ENCODE results near the gene ANO4.
"Not testable (repeated sequence)": the region's sequence is repeated elsewhere in the genome, so short reads cannot be mapped to it uniquely, and the experiment has no call there.

ANO4 gene

GRCh38 chr12:101053203-101053602 is 258.6 kb downstream of the ANO4 start:
- H3K9me3 ChIP-seq (ENCODE audit: insufficient read depth, low read length), result no peaks in the 10 kb centered on the region
- no peak for DNase-seq (ENCODE audit: low read depth, low spot score)
- TF ChIP-seq SUZ12 (IDR thresholded peaks at IDR 0.05; ENCODE audit: extremely low read depth, insufficient read depth, insufficient read length) (no peak), YY1 (IDR thresholded peaks at IDR 0.05; ENCODE audit: insufficient read depth, insufficient read length) (no peak), ZNF274 (IDR thresholded peaks at IDR 0.05; ENCODE audit: low read depth, low read length) (no peak)
- H3K27me3 ChIP-seq (ENCODE audit: insufficient read depth, insufficient read length), result no peaks in the 10 kb centered on the region
- H3K4me3 ChIP-seq (ENCODE audit: insufficient read length, low read depth), result no peak overlapping the region
- no peaks in the 10 kb centered on the region for H3K4me1 ChIP-seq (ENCODE audit: insufficient read depth, insufficient read length)
- peaks cover 5% of the 10 kb centered on the region for H3K36me3 ChIP-seq (ENCODE audit: insufficient read depth, insufficient read length, low read length)
- no peak overlapping the region for H3K9ac ChIP-seq (ENCODE audit: insufficient read length, low read depth)

- Histone ChIP-seq H3K36me3 (ENCODE audit: insufficient read depth, insufficient read length, low read length) (peaks cover 2% of the 10 kb centered on the region), H3K9me3 (ENCODE audit: insufficient read depth, low read length) (no peaks in the 10 kb centered on the region), H3K4me1 (ENCODE audit: insufficient read depth, insufficient read length) (no peaks in the 10 kb centered on the region), H3K27me3 (ENCODE audit: insufficient read depth, insufficient read length) (no peaks in the 10 kb centered on the region), H3K4me3 (ENCODE audit: insufficient read length, low read depth) (no peak overlapping the region), H3K9ac (ENCODE audit: insufficient read length, low read depth) (no peak overlapping the region)
- no peak for TF ChIP-seq YY1 (IDR thresholded peaks at IDR 0.05; ENCODE audit: insufficient read depth, insufficient read length)
- no peak for DNase-seq (ENCODE audit: low read depth, low spot score)
These were observed 261.4 kb downstream of the ANO4 start for GRCh38 chr12:101055940-101056339.

GRCh38 chr12:101062508-101062907 is 267.9 kb downstream of the ANO4 start:
- DNase-seq (ENCODE audit: low read depth, low spot score), result peak; percentile 40
- H3K9me3 ChIP-seq (ENCODE audit: insufficient read depth, low read length); H3K27me3 ChIP-seq (ENCODE audit: insufficient read depth, insufficient read length); H3K9ac ChIP-seq (ENCODE audit: insufficient read length, low read depth); H3K4me3 ChIP-seq (ENCODE audit: insufficient read length, low read depth); H3K36me3 ChIP-seq (ENCODE audit: insufficient read depth, insufficient read length, low read length); H3K4me1 ChIP-seq (ENCODE audit: insufficient read depth, insufficient read length): not testable (repeated sequence)

DNA sequence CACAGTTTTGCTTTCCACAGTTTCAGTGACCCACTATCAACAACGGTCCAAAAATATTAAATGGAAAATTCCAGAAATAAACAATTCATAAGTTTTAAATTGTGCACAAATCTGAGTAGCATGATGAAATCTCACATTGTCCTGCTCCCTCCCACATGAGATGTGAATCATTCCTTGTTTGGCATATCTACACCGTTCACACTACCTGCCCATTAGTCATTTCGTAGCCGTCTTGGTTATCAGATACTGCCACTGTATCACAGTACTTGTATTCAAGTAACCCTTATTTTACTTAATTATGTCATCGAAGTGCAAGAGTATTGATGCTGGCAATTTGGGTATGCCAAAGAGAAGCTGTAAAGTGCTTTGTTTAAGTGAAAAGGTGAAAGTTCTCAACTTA is 270.1 kb downstream of the ANO4 start:
- peaks cover 2% of the 10 kb centered on the region for H3K4me1 ChIP-seq (ENCODE audit: insufficient read depth, insufficient read length)
- H3K9ac ChIP-seq (ENCODE audit: insufficient read length, low read depth), result no peak overlapping the region
- TF ChIP-seq YY1 (IDR thresholded peaks at IDR 0.05; ENCODE audit: insufficient read depth, insufficient read length), result no peak
- no peak for TF ChIP-seq ZNF274 (IDR thresholded peaks at IDR 0.05; ENCODE audit: low read depth, low read length)
- TF ChIP-seq SUZ12 (IDR thresholded peaks at IDR 0.05; ENCODE audit: extremely low read depth, insufficient read depth, insufficient read length), result no peak
- no peak for DNase-seq (ENCODE audit: low read depth, low spot score)
- H3K27me3 ChIP-seq (ENCODE audit: insufficient read depth, insufficient read length), result no peaks in the 10 kb centered on the region
- peaks cover 6% of the 10 kb centered on the region; the same call in 1 of the 2 replicates for H3K9me3 ChIP-seq (ENCODE audit: insufficient read depth, low read length)
- no peaks in the 10 kb centered on the region for H3K36me3 ChIP-seq (ENCODE audit: insufficient read depth, insufficient read length, low read length)
- no peak overlapping the region for H3K4me3 ChIP-seq (ENCODE audit: insufficient read length, low read depth)

DNA sequence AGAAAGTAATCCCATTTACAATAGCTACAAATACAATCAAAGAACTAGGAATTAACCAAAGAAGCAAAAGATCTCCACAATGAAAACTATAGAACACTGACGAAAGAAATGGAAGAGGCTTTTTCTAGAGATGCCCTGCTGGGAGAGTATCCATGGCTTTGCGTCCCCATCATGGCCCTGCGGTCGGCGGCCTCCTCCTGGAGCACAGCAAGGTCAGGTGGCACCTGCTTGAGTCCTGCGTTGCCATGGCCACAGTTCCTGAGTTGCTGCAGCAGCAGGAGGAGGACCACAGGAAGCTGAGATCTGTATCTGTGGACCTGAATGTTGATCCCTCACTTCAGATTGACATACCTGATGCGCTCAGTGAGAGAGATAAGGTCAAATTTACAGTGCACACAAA is 271.9 kb downstream of the ANO4 start:
- no peaks in the 10 kb centered on the region for H3K36me3 ChIP-seq (ENCODE audit: insufficient read depth, insufficient read length, low read length)
- TF ChIP-seq ZNF274 (IDR thresholded peaks at IDR 0.05; ENCODE audit: low read depth, low read length), result no peak
- peaks cover 2% of the 10 kb centered on the region for H3K4me1 ChIP-seq (ENCODE audit: insufficient read depth, insufficient read length)
- no peak for DNase-seq (ENCODE audit: low read depth, low spot score)
- H3K9ac ChIP-seq (ENCODE audit: insufficient read length, low read depth), result no peak overlapping the region
- no peak overlapping the region for H3K4me3 ChIP-seq (ENCODE audit: insufficient read length, low read depth)
- no peaks in the 10 kb centered on the region for H3K27me3 ChIP-seq (ENCODE audit: insufficient read depth, insufficient read length)
- peaks cover 6% of the 10 kb centered on the region; the same call in 1 of the 2 replicates for H3K9me3 ChIP-seq (ENCODE audit: insufficient read depth, low read length)

GRCh38 chr12:101068402-101068801 is 273.8 kb downstream of the ANO4 start:
- no peaks in the 10 kb centered on the region for H3K27me3 ChIP-seq (ENCODE audit: insufficient read depth, insufficient read length)
- peaks cover 4% of the 10 kb centered on the region; the same call in 1 of the 2 replicates for H3K9me3 ChIP-seq (ENCODE audit: insufficient read depth, low read length)
- TF ChIP-seq SUZ12 (IDR thresholded peaks at IDR 0.05; ENCODE audit: extremely low read depth, insufficient read depth, insufficient read length) (no peak), YY1 (IDR thresholded peaks at IDR 0.05; ENCODE audit: insufficient read depth, insufficient read length) (no peak), ZNF274 (IDR thresholded peaks at IDR 0.05; ENCODE audit: low read depth, low read length) (no peak)
- no peaks in the 10 kb centered on the region for H3K36me3 ChIP-seq (ENCODE audit: insufficient read depth, insufficient read length, low read length)
- no peaks in the 10 kb centered on the region for H3K4me1 ChIP-seq (ENCODE audit: insufficient read depth, insufficient read length)
- no peak for DNase-seq (ENCODE audit: low read depth, low spot score)
- no peak overlapping the region for H3K4me3 ChIP-seq (ENCODE audit: insufficient read length, low read depth)
- H3K9ac ChIP-seq (ENCODE audit: insufficient read length, low read depth), result no peak overlapping the region

DNA sequence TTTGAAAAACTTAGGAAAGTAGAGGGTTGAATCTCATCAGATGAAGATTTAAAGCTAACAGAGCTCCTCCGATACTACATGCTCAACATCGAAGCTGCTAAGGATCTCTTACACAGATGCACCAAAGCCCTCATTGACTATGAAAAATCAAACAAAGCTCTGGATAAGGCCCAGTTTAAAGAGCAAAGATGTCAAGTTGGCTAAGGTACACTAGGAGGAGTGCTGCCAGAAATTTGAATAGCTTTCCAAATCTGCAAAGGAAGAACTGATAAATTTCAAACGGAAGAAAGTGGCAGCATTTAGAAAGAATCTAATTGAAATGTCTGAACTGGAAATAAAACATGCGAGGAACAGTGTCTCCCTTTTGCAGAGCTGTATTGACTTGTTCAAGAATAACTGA is 274.3 kb downstream of the ANO4 start:
- Histone ChIP-seq H3K36me3 (ENCODE audit: insufficient read depth, insufficient read length, low read length) (no peaks in the 10 kb centered on the region), H3K9me3 (ENCODE audit: insufficient read depth, low read length) (peaks cover 4% of the 10 kb centered on the region; the same call in 1 of the 2 replicates), H3K27me3 (ENCODE audit: insufficient read depth, insufficient read length) (no peaks in the 10 kb centered on the region), H3K4me3 (ENCODE audit: insufficient read length, low read depth) (no peak overlapping the region), H3K4me1 (ENCODE audit: insufficient read depth, insufficient read length) (no peaks in the 10 kb centered on the region), H3K9ac (ENCODE audit: insufficient read length, low read depth) (no peak overlapping the region)
- TF ChIP-seq ZNF274 (IDR thresholded peaks at IDR 0.05; ENCODE audit: low read depth, low read length) (no peak), SUZ12 (IDR thresholded peaks at IDR 0.05; ENCODE audit: extremely low read depth, insufficient read depth, insufficient read length) (no peak), YY1 (IDR thresholded peaks at IDR 0.05; ENCODE audit: insufficient read depth, insufficient read length) (no peak)
- DNase-seq (ENCODE audit: low read depth, low spot score), result no peak

DNA sequence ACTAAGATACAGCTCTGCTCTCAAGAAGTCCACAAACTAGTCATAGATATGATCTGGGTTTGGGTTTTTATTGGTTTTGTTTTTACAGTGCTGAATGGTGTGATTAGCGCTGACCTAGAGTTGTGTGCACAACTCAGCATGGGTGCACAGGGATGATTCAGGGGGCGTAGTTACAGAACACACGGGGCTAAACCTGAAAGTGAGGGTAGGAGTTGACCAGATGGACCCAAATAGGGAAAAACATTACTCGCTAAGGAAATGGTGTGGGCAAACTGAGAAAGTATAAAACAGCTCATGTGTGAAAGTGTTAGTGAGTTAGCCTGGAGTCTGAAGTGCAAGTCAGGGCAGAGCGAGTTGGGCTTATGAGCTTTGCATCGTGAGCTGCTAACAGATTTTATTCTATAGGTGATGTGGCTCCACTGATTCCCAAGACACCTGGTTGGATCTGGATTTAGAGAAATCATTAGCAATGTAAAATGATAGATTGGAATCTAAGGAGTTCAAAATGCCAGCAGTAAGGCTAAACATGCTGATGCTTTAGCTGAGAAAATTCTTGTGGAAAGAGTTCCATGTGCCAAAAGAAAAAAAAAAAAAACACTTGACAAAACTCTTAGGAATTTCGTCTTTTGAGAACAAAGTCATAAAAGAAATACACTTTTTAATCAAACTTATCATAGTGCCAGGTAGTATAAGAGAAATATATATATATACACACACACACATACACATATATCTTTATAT is 280.5 kb downstream of the ANO4 start:
- no peak for DNase-seq (ENCODE audit: low read depth, low spot score)

More for the DNA sequence above, 280.5 kb downstream of the ANO4 start:
- Histone ChIP-seq H3K36me3 (ENCODE audit: insufficient read depth, insufficient read length, low read length) (no peaks in the 10 kb centered on the region), H3K4me1 (ENCODE audit: insufficient read depth, insufficient read length) (peaks cover 3% of the 10 kb centered on the region), H3K27me3 (ENCODE audit: insufficient read depth, insufficient read length) (no peaks in the 10 kb centered on the region), H3K4me3 (ENCODE audit: insufficient read length, low read depth) (no peak overlapping the region), H3K9ac (ENCODE audit: insufficient read length, low read depth) (no peak overlapping the region), H3K9me3 (ENCODE audit: insufficient read depth, low read length) (peaks cover 4% of the 10 kb centered on the region; the same call in 1 of the 2 replicates)
- no peak for TF ChIP-seq YY1 (IDR thresholded peaks at IDR 0.05; ENCODE audit: insufficient read depth, insufficient read length)
- no peak for TF ChIP-seq SUZ12 (IDR thresholded peaks at IDR 0.05; ENCODE audit: extremely low read depth, insufficient read depth, insufficient read length)
- TF ChIP-seq ZNF274 (IDR thresholded peaks at IDR 0.05; ENCODE audit: low read depth, low read length), result no peak

Measured in NT2/D1 (cell line).